A549 (cell line): ENCODE results near the gene GRAMD2B. TPM values are rescaled to one million over a fixed set of nuclear protein-coding genes. Genes with fewer than 3 reads are reported as not detected.

Experiments used
- ATAC-seq, 2 experiments: fragments of 200-7000 bp in 1 of 2; fragments of >200 bp in 1 of 2; cut with Nextera tagmentation in 1 of 2; cut with Tn5 transposase in 1 of 2; 3 replicates each; pipeline versions ENCODE4 v1.8.0 to v1.9.1; 2018 to 2020; ENCODE audit warnings: mild to moderate bottlenecking in 1 of 2, moderate library complexity in 1 of 2
- CTCF ChIA-PET: fragments of 300-600 bp; sonication (Branson Sonifier 250); formaldehyde crosslinking; extraction: SDS; loops from one replicate; lab custom pipeline; 2021; ENCODE audit warnings: antibody characterized with exemption, inconsistent platforms; lab: Yijun Ruan, JAX
- POLR2A ChIA-PET: fragments of 350-600 bp; formaldehyde crosslinking; extraction: SDS; loops from one replicate; lab custom pipeline; 2021; ENCODE audit warnings: antibody characterized with exemption, inconsistent platforms; lab: Yijun Ruan, JAX
- DNase-seq, 2 experiments: peaks; one replicate each; pipeline versions ENCODE4 v3.0.0 to v3.0.0-alpha.2; 2011 to 2016; ENCODE audit warnings: low read depth in 1 of 2, low spot score in 1 of 2
- FAIRE-seq: peaks from 2 replicates; lab custom pipeline; 2011; peaks lifted over from hg19 to GRCh38; lab: Jason Lieb, UNC
- H3K27ac ChIP-seq, 2 experiments: fragments of >200 bp; sonication (Bioruptor Twin); formaldehyde crosslinking; 3 replicates each; pipeline ENCODE4 v1.5.1; 2016 to 2017
- H3K4me1 ChIP-seq: fragments of >200 bp; sonication (Bioruptor Twin); formaldehyde crosslinking; 3 replicates; pipeline ENCODE4 v1.6.1; 2016
- H3K4me2 ChIP-seq: fragments of >200 bp; sonication (Bioruptor Twin); formaldehyde crosslinking; 3 replicates; pipeline ENCODE4 v1.6.1; 2016
- H3K4me3 ChIP-seq: fragments of >200 bp; sonication (Bioruptor Twin); formaldehyde crosslinking; 3 replicates; pipeline ENCODE4 v1.5.1; 2016
- H3K9me3 ChIP-seq: fragments of >200 bp; sonication (Bioruptor Twin); formaldehyde crosslinking; 3 replicates; pipeline ENCODE4 v1.6.1; 2016
- CBX8 ChIP-seq: fragments of 200-600 bp; sonication (generic); IDR thresholded peaks from 2 replicates; pipeline ENCODE4 v1.6.1; 2016
- EHF ChIP-seq: fragments of 250-450 bp; sonication (Bioruptor Pico); IDR thresholded peaks from 2 replicates; pipeline ENCODE4 v1.5.0; 2020; ENCODE audit warnings: mild to moderate bottlenecking
- ESRRA ChIP-seq: fragments of 150-350 bp; IDR thresholded peaks from 2 replicates; pipeline ENCODE4 v1.6.1; 2014; ENCODE audit warnings: mild to moderate bottlenecking, low read length, borderline replicate concordance
- FOSB ChIP-seq: fragments of 250-450 bp; sonication (Bioruptor Pico); IDR thresholded peaks from 2 replicates; pipeline ENCODE4 v1.5.0; 2020; ENCODE audit warnings: mild to moderate bottlenecking, moderate library complexity
- GATA3 ChIP-seq: IDR thresholded peaks from 2 replicates; pipeline ENCODE4 v1.6.1; 2012; ENCODE audit warnings: borderline replicate concordance
- HOXA7 ChIP-seq: fragments of 250-450 bp; sonication (Bioruptor Pico); IDR thresholded peaks from 2 replicates; pipeline ENCODE4 v1.5.0; 2020; ENCODE audit warnings: mild to moderate bottlenecking, moderate library complexity
- HOXB5 ChIP-seq: fragments of 250-450 bp; sonication (Bioruptor Pico); IDR thresholded peaks from 2 replicates; pipeline ENCODE4 v1.5.0; 2020; ENCODE audit warnings: mild to moderate bottlenecking, moderate library complexity
- JUNB ChIP-seq: fragments of >200 bp; sonication (Bioruptor Twin); formaldehyde crosslinking; IDR thresholded peaks from 2 replicates; pipeline ENCODE4 v1.6.1; 2016
- KDM5A ChIP-seq: fragments of 200-600 bp; sonication (generic); IDR thresholded peaks from 2 replicates; pipeline ENCODE4 v1.6.1; 2016; ENCODE audit warnings: antibody characterized with exemption, mild to moderate bottlenecking
- MAFK ChIP-seq: fragments of 450-650 bp; IDR thresholded peaks from 2 replicates; pipeline ENCODE4 v1.6.1; 2014; ENCODE audit not compliant: partially characterized antibody
- MAZ ChIP-seq: fragments of 150-350 bp; IDR thresholded peaks from 2 replicates; pipeline ENCODE4 v1.6.1; 2014; ENCODE audit warnings: antibody characterized with exemption, low read depth, low read length, borderline replicate concordance
- NPAS2 ChIP-seq: fragments of 250-450 bp; sonication (Bioruptor Pico); IDR thresholded peaks from 2 replicates; pipeline ENCODE4 v1.8.0; 2022; ENCODE audit warnings: mild to moderate bottlenecking, moderate library complexity, borderline replicate concordance
- PHF8 ChIP-seq: fragments of 200-600 bp; sonication (generic); IDR thresholded peaks from 2 replicates; pipeline ENCODE4 v1.6.1; 2016; ENCODE audit warnings: low read depth, mild to moderate bottlenecking, antibody characterized with exemption, moderate library complexity, borderline replicate concordance
- RARB ChIP-seq: fragments of 250-450 bp; sonication (Bioruptor Pico); IDR thresholded peaks from 2 replicates; pipeline ENCODE4 v1.8.0; 2021; ENCODE audit warnings: mild to moderate bottlenecking, moderate library complexity
- RCOR1 ChIP-seq: fragments of 150-350 bp; IDR thresholded peaks from 2 replicates; pipeline ENCODE4 v1.6.1; 2014; ENCODE audit warnings: antibody characterized with exemption, low read length, low read depth
- RFX5 ChIP-seq: fragments of 450-650 bp; IDR thresholded peaks from 2 replicates; pipeline ENCODE4 v1.7.1; 2014; ENCODE audit warnings: antibody characterized with exemption, mild to moderate bottlenecking, moderate library complexity
- TFCP2L1 ChIP-seq: fragments of 250-450 bp; sonication (Bioruptor Pico); IDR thresholded peaks from 2 replicates; pipeline ENCODE4 v1.5.0; 2021; ENCODE audit warnings: mild to moderate bottlenecking
- ZFP36 ChIP-seq: fragments of 450-650 bp; IDR thresholded peaks from 2 replicates; pipeline ENCODE4 v1.6.1; 2014; ENCODE audit warnings: borderline replicate concordance; ENCODE audit not compliant: partially characterized antibody
- ZNF302 ChIP-seq: fragments of 250-450 bp; sonication (Bioruptor Pico); IDR thresholded peaks from 2 replicates; pipeline ENCODE4 v1.9.0; 2021; ENCODE audit warnings: inconsistent platforms, mild to moderate bottlenecking, moderate library complexity
- WGBS: methylation state at CpG from one replicate; pipeline ENCODE4 v1.1.6; 2017; ENCODE audit errors: missing lambda C conversion rate; 5-methylcytosine and 5-hydroxymethylcytosine counted together
- polyA plus RNA-seq, 4 experiments: library from polyadenylated mRNA; depleted of rRNA in 3 of 4; stranded (reverse); fragments of >200 nt; fragmentation: RNase III in 1 of 4; extraction: RNeasy Plus Mini Kit Qiagen cat#74134 plus additional on column Dnase treatment in 1 of 4; gene quantifications; 2 replicates in 3 of 4; 3 replicates in 1 of 4; pipeline ENCODE4 v1.2.3, GENCODE V29; 2011 to 2017
- TF ChIP-seq, protein P1 (sequence below): fragments of 200-600 bp; sonication (generic); IDR thresholded peaks from 2 replicates; pipeline ENCODE4 v1.6.1; 2016; ENCODE audit warnings: antibody characterized with exemption, mild to moderate bottlenecking, moderate library complexity
- TF ChIP-seq, protein P2 (sequence below): fragments of >200 bp; sonication (Bioruptor Twin); formaldehyde crosslinking; IDR thresholded peaks from 3 replicates; pipeline ENCODE4 v1.5.1; 2016
- TF ChIP-seq, protein P3 (sequence below): fragments of 250-450 bp; sonication (Bioruptor Pico); IDR thresholded peaks from 2 replicates; pipeline ENCODE4 v1.5.0; 2020; ENCODE audit warnings: low read depth, mild to moderate bottlenecking, moderate library complexity
- TF ChIP-seq, protein P4 (sequence below): fragments of 250-450 bp; sonication (Bioruptor Pico); IDR thresholded peaks from 2 replicates; pipeline ENCODE4 v1.5.0; 2021; ENCODE audit warnings: mild to moderate bottlenecking, moderate library complexity, borderline replicate concordance

The GRAMD2B gene
- polyA plus RNA-seq, 2 of the 4 experiments (the other 2 are of a cell fraction) = 1.0 to 1.2 TPM

DNA sequence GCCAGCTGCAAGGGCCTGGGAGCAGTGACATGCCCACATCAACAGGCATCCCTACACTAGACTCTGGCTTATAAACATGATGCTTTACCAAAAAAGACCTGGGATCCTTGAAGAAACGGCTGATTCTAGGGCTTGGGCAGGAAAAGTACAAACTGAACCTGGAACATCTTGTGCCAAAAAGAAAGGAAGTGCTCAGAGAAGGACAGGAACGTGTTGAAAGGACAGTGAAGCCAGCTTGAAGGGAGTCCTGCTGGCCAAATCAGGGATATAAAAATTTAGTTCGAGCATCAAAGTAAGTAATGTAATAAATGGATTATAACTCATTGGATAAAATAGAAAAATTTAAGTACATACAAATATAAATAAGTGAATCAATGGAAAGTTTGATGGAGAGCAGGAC, 113.7 kb downstream of the GRAMD2B start:
- ChIA-PET CTCF (interaction anchor here (1.1 to 7.1 kb wide), 3 partner anchors 183 to 198 kb away, joined by 3 to 38 read pairs (median 21); no protein-coding TSS in a partner anchor), POLR2A (no interaction called here)
- Histone ChIP-seq H3K4me3 (no peak overlapping the region), H3K9me3 (no peaks in the 10 kb centered on the region), H3K4me2 (no peak overlapping the region), H3K4me1 (no peaks in the 10 kb centered on the region), H3K27ac (no peak overlapping the region)
- WGBS = 29% methylated on average over 3 of the region's 3 CpGs
- DNase-seq (no peak), FAIRE-seq (no peak), ATAC-seq (no peak)
- TF ChIP-seq TFCP2L1 (CRISPR knock-in tag) (no peak), MAZ (no peak)

DNA sequence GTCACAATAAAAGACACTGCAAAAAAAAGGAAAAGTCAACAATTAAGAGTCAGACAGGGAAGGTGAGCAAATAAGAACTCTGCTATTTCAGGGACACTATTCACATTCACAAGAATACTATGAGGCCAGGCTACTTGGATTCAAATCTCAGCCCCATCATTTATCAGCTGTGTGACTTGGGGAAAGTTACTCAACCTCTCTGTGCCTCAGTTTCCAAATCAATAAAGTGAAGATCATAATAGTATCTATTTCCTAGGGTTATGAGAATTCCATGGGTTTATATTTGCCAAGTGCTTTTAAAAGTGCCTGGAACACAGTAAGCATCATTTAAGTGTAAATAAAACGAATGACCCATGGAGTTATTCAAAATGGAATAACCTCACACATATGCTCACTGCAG, 115.4 kb downstream of the GRAMD2B start:
- no peaks in the 10 kb centered on the region for H3K4me1 ChIP-seq
- TF ChIP-seq ZFP36 (peak; percentile 11), ZNF302 (CRISPR knock-in tag) (no peak)
- POLR2A ChIA-PET = no interaction called here
- DNase-seq (no peak), ATAC-seq (no peak), FAIRE-seq (no peak)
- no peaks in the 10 kb centered on the region for H3K9me3 ChIP-seq
- no peak overlapping the region for H3K4me2 ChIP-seq
- H3K4me3 ChIP-seq = no peak overlapping the region
- 61% methylated on average over 1 of the region's 1 CpG for WGBS
- no peak overlapping the region for H3K27ac ChIP-seq
- CTCF ChIA-PET = interaction anchor here (0.6 to 5.7 kb wide), 27 partner anchors 8 to 224 kb away, joined by 3 to 39 read pairs (median 4); no protein-coding TSS in a partner anchor

DNA sequence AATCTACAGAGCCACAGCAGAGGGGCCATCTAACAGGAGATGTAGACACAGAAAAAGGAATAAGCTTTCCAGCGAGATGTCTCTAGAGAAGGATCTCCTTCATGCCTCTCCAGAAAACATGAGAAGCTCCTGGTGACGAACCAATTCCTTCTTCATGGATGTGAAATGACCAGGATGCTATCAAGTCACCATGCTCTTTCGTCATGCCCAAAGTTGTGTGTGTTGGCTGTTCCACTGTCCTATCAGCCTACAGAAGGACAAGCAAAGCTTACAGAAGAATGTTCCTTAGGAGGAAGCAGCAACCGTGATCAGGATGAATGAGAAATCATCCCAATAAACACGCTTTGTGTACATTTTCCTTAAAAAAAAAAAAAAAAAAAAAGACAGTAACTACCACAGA, 117.4 kb downstream of the GRAMD2B start:
- Histone ChIP-seq H3K27ac (no peak overlapping the region), H3K9me3 (no peaks in the 10 kb centered on the region), H3K4me3 (no peak overlapping the region), H3K4me1 (no peaks in the 10 kb centered on the region), H3K4me2 (no peak overlapping the region)
- ATAC-seq = no peak
- CTCF ChIA-PET = interaction anchor here (1.2 to 5.7 kb wide), 9 partner anchors 9 to 202 kb away, joined by 3 to 39 read pairs (median 7); partner anchors contain the start of gene ALDH7A1
- no peak for FAIRE-seq
- WGBS = 64% methylated on average over 5 of the region's 5 CpGs
- DNase-seq = no peak
- TF ChIP-seq, protein P1, sequence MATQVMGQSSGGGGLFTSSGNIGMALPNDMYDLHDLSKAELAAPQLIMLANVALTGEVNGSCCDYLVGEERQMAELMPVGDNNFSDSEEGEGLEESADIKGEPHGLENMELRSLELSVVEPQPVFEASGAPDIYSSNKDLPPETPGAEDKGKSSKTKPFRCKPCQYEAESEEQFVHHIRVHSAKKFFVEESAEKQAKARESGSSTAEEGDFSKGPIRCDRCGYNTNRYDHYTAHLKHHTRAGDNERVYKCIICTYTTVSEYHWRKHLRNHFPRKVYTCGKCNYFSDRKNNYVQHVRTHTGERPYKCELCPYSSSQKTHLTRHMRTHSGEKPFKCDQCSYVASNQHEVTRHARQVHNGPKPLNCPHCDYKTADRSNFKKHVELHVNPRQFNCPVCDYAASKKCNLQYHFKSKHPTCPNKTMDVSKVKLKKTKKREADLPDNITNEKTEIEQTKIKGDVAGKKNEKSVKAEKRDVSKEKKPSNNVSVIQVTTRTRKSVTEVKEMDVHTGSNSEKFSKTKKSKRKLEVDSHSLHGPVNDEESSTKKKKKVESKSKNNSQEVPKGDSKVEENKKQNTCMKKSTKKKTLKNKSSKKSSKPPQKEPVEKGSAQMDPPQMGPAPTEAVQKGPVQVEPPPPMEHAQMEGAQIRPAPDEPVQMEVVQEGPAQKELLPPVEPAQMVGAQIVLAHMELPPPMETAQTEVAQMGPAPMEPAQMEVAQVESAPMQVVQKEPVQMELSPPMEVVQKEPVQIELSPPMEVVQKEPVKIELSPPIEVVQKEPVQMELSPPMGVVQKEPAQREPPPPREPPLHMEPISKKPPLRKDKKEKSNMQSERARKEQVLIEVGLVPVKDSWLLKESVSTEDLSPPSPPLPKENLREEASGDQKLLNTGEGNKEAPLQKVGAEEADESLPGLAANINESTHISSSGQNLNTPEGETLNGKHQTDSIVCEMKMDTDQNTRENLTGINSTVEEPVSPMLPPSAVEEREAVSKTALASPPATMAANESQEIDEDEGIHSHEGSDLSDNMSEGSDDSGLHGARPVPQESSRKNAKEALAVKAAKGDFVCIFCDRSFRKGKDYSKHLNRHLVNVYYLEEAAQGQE = no peak
- TF ChIP-seq PHF8 (no peak), KDM5A (no peak), CBX8 (no peak), MAFK (no peak), EHF (CRISPR knock-in tag) (no peak), NPAS2 (no peak), RFX5 (no peak), JUNB (no peak), RCOR1 (no peak), RARB (no peak), ESRRA (no peak), HOXB5 (CRISPR knock-in tag) (no peak), ZFP36 (no peak), GATA3 (no peak), HOXA7 (CRISPR knock-in tag) (no peak), FOSB (no peak)
- TF ChIP-seq, protein P2, sequence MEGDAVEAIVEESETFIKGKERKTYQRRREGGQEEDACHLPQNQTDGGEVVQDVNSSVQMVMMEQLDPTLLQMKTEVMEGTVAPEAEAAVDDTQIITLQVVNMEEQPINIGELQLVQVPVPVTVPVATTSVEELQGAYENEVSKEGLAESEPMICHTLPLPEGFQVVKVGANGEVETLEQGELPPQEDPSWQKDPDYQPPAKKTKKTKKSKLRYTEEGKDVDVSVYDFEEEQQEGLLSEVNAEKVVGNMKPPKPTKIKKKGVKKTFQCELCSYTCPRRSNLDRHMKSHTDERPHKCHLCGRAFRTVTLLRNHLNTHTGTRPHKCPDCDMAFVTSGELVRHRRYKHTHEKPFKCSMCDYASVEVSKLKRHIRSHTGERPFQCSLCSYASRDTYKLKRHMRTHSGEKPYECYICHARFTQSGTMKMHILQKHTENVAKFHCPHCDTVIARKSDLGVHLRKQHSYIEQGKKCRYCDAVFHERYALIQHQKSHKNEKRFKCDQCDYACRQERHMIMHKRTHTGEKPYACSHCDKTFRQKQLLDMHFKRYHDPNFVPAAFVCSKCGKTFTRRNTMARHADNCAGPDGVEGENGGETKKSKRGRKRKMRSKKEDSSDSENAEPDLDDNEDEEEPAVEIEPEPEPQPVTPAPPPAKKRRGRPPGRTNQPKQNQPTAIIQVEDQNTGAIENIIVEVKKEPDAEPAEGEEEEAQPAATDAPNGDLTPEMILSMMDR = no peak
- TF ChIP-seq, protein P3, sequence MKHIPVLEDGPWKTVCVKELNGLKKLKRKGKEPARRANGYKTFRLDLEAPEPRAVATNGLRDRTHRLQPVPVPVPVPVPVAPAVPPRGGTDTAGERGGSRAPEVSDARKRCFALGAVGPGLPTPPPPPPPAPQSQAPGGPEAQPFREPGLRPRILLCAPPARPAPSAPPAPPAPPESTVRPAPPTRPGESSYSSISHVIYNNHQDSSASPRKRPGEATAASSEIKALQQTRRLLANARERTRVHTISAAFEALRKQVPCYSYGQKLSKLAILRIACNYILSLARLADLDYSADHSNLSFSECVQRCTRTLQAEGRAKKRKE (CRISPR knock-in tag) = no peak
- TF ChIP-seq, protein P4, sequence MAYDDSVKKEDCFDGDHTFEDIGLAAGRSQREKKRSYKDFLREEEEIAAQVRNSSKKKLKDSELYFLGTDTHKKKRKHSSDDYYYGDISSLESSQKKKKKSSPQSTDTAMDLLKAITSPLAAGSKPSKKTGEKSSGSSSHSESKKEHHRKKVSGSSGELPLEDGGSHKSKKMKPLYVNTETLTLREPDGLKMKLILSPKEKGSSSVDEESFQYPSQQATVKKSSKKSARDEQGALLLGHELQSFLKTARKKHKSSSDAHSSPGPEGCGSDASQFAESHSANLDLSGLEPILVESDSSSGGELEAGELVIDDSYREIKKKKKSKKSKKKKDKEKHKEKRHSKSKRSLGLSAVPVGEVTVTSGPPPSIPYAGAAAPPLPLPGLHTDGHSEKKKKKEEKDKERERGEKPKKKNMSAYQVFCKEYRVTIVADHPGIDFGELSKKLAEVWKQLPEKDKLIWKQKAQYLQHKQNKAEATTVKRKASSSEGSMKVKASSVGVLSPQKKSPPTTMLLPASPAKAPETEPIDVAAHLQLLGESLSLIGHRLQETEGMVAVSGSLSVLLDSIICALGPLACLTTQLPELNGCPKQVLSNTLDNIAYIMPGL (CRISPR knock-in tag) = no peak
- POLR2A ChIA-PET = interaction anchor here (1.0 kb wide), 1 partner anchor 9 kb away, joined by 3 read pairs; no protein-coding TSS in a partner anchor
